B cell (primary cell): ENCODE results near the gene ASB2. TPM values are rescaled to one million over a fixed set of nuclear protein-coding genes. Genes with fewer than 3 reads are reported as not detected.

Experiments
- ATAC-seq: fragments of 200-7000 bp; cut with Tn5 transposase; one replicate; pipeline ENCODE4 v1.10.0; 2021; ENCODE audit warnings: low read depth, mild to moderate bottlenecking, moderate number of reproducible peaks, moderate library complexity
- CTCF ChIA-PET: fragments of 350-600 bp; sonication (Branson Sonifier 250); formaldehyde crosslinking; loops from one replicate; lab custom pipeline; 2021; ENCODE audit warnings: antibody characterized with exemption, inconsistent platforms; lab: Charles Lee
- POLR2A ChIA-PET: fragments of 350-600 bp; sonication (Branson Sonifier 250); formaldehyde crosslinking; loops from one replicate; lab custom pipeline; 2021; ENCODE audit warnings: antibody characterized with exemption; lab: Charles Lee
- DNase-seq: peaks from one replicate; pipeline ENCODE4 v3.0.0; 2013
- H2AFZ ChIP-seq: 2 replicates; pipeline ENCODE4 v1.6.1; 2012; ENCODE audit warnings: mild to moderate bottlenecking, low read depth, low read length; ENCODE audit not compliant: insufficient read depth, poor library complexity, severe bottlenecking
- H3K27ac ChIP-seq, 2 donors: 1 replicate in 1 of 2; 2 replicates in 1 of 2; pipeline ENCODE4 v1.5.1; 2012 to 2013; ENCODE audit warnings: low read length in 2 of 2, mild to moderate bottlenecking in 2 of 2, moderate library complexity in 1 of 2
- H3K27me3 ChIP-seq, 4 experiments: fragments of 200-600 bp in 1 of 4; sonication (generic) in 1 of 4; replicated peaks in 1 of 4; 1 replicate in 2 of 4; 2 replicates in 2 of 4; pipeline versions ENCODE4 v1.6.1 to v1.7.0; 2013 to 2016; ENCODE audit warnings: low read length in 3 of 4, mild to moderate bottlenecking in 2 of 4, mixed read lengths in 1 of 4, moderate library complexity in 1 of 4; ENCODE audit not compliant: insufficient read depth in 4 of 4, control insufficient read depth in 3 of 4; ENCODE audit errors: control extremely low read depth in 1 of 4
- H3K36me3 ChIP-seq, 2 experiments: replicated peaks in 1 of 2; 1 replicate in 1 of 2; 2 replicates in 1 of 2; pipeline versions ENCODE4 v1.6.1 to v1.7.1; 2013; ENCODE audit warnings: low read length in 1 of 2; ENCODE audit not compliant: insufficient read depth in 2 of 2, control insufficient read depth in 1 of 2; ENCODE audit errors: control extremely low read depth in 1 of 2, extremely low read depth in 1 of 2
- H3K4me1 ChIP-seq, 2 donors: fragments of 200-600 bp in 1 of 2; sonication (generic) in 1 of 2; 1 replicate in 1 of 2; 2 replicates in 1 of 2; pipeline versions ENCODE4 v1.5.1 to v1.6.1; 2013 to 2017; ENCODE audit warnings: low read length in 2 of 2; ENCODE audit not compliant: control insufficient read depth in 2 of 2, insufficient read depth in 2 of 2
- H3K4me2 ChIP-seq: replicated peaks from 2 replicates; pipeline ENCODE3; 2012; ENCODE audit warnings: mild to moderate bottlenecking, low read depth, low read length; ENCODE audit not compliant: poor library complexity, severe bottlenecking
- H3K4me3 ChIP-seq, 5 experiments: fragments of 200-600 bp in 1 of 5; sonication (generic) in 1 of 5; 1 replicate in 3 of 5; 2 replicates in 2 of 5; pipeline versions ENCODE4 v1.5.1 to v1.7.0; 2011 to 2016; ENCODE audit warnings: low read length in 4 of 5, mild to moderate bottlenecking in 4 of 5, low read depth in 2 of 5, control low read depth in 1 of 5, moderate library complexity in 1 of 5; ENCODE audit not compliant: insufficient read depth in 1 of 5; ENCODE audit errors: control extremely low read depth in 1 of 5, extremely low read depth in 1 of 5
- H3K79me2 ChIP-seq: fragments of 200-600 bp; sonication (generic); one replicate; pipeline ENCODE4 v1.6.0; 2016; ENCODE audit warnings: low read length; ENCODE audit not compliant: control insufficient read depth, insufficient read depth
- H3K9ac ChIP-seq: fragments of 200-600 bp; sonication (generic); 2 replicates; pipeline ENCODE4 v1.6.1; 2017; ENCODE audit warnings: mild to moderate bottlenecking, low read length, moderate library complexity
- H3K9me3 ChIP-seq, 3 donors: one replicate each; pipeline versions ENCODE4 v1.6.1 to v1.7.1; 2013; ENCODE audit warnings: low read length in 2 of 3; ENCODE audit not compliant: control insufficient read depth in 2 of 3, insufficient read depth in 1 of 3; ENCODE audit errors: control extremely low read depth in 1 of 3
- H4K20me1 ChIP-seq: 2 replicates; pipeline ENCODE4 v1.6.0; 2012; ENCODE audit warnings: mild to moderate bottlenecking, low read length; ENCODE audit not compliant: insufficient read depth, control insufficient read depth, poor library complexity, severe bottlenecking
- H3K27ac Mint-ChIP-seq: one replicate; pipeline ENCODE4 v1.8.0; 2021; ENCODE audit warnings: mixed read lengths
- H3K27me3 Mint-ChIP-seq: one replicate; pipeline ENCODE4 v1.8.0; 2021; ENCODE audit warnings: mixed read lengths
- H3K4me1 Mint-ChIP-seq: one replicate; pipeline ENCODE4 v1.8.0; 2021; ENCODE audit warnings: mixed read lengths
- H3K4me3 Mint-ChIP-seq: one replicate; pipeline ENCODE4 v1.8.0; 2021; ENCODE audit warnings: mixed read lengths
- H3K9me3 Mint-ChIP-seq: one replicate; pipeline ENCODE4 v1.8.0; 2022; ENCODE audit warnings: mixed read lengths; ENCODE audit not compliant: insufficient read depth
- EZH2 ChIP-seq: IDR thresholded peaks from 2 replicates; pipeline ENCODE4 v1.6.1; 2012; ENCODE audit warnings: borderline replicate concordance, low read depth, mild to moderate bottlenecking, moderate library complexity, low read length; ENCODE audit not compliant: insufficient read depth, poor library complexity, severe bottlenecking
- WGBS: methylation state at CpG from one replicate; pipeline ENCODE4 v1.1.5; 2013; ENCODE audit warnings: missing lambda C conversion rate; ENCODE audit not compliant: insufficient coverage; 5-methylcytosine and 5-hydroxymethylcytosine counted together
- intact Hi-C: fragments of 100-400 bp; cut with micrococcal nuclease; formaldehyde crosslinking; loops from one replicate; pipeline ENCODE4 v1.10.0; 2022
- polyA plus RNA-seq: library from polyadenylated mRNA; depleted of rRNA; stranded (reverse); fragments of >200 nt; gene quantifications from 2 replicates; pipeline ENCODE4 v1.2.3, GENCODE V29; 2012
- total RNA-seq, 2 donors: library from RNA; stranded (reverse); fragments of 120-200 nt in 1 of 2; gene quantifications; 1 replicate in 1 of 2; 2 replicates in 1 of 2; pipeline versions ENCODE4 v1.2.3 to v1.2.4, GENCODE V29; 2013 to 2022
- TF ChIP-seq, protein P1 (sequence below): fragments of 200-600 bp; IDR thresholded peaks from one replicate; pipeline ENCODE4 v1.8.0; 2022; ENCODE audit warnings: antibody characterized with exemption, mild to moderate bottlenecking

Gene ASB2
- total and polyA plus RNA-seq, 2 donors (not counting 1 experiment from before 2014, with no cell fraction given), result 1.5 to 2.7 TPM

DNA sequence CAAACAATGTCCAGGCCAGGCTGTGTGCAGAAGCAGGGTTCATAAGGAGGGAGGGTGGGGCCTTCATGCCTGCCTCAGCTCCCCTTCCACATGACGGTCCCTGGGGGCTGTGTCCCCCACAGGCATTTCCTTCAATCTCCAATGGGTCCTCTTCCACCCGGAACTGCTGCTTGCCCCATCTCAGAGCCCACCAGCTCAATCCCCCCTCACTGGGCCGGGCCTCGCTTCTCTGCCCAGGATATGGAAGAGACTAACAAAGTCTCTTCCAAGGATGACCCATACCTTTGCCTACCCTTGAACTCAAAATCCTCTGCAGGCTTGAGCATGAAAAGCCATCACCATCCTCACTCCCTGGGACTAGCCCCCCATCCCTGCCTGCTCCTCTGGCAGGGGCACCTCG lies 77.6 kb downstream of the ASB2 start:
- Histone ChIP-seq H4K20me1 (no peaks in the 10 kb centered on the region), H3K79me2 (no peaks in the 10 kb centered on the region), H3K4me1 (no peaks in the 10 kb centered on the region), H3K9me3 (peaks cover 0 to 6% (median 0%) of the 10 kb centered on the region in 3 donors), H3K4me2 (no peak overlapping the region), H3K27me3 (peaks cover 0 to 3% (median 0%) of the 10 kb centered on the region in 4 experiments), H3K4me3 (no peak overlapping the region), H2AFZ (no peak overlapping the region), H3K36me3 (no peaks in the 10 kb centered on the region), H3K9ac (no peak overlapping the region), H3K27ac (no peak overlapping the region)
- Mint-ChIP-seq H3K27me3 (peaks cover 15% of the 10 kb centered on the region), H3K4me3 (no peak overlapping the region), H3K4me1 (no peaks in the 10 kb centered on the region), H3K27ac (no peak overlapping the region), H3K9me3 (peaks cover 2% of the 10 kb centered on the region)
- 79% methylated on average over 5 of the region's 5 CpGs for WGBS
- CTCF ChIA-PET, result interaction anchor here (0.9 to 1.1 kb wide), 2 partner anchors 14 to 31 kb away, joined by 3 read pairs; no protein-coding TSS in a partner anchor
- DNase-seq (no peak), ATAC-seq (no peak)
- intact Hi-C loops, result loop anchor here (10.0 kb wide), 1 partner anchor 244 kb away; no protein-coding TSS in a partner anchor
- TF ChIP-seq, protein P1, sequence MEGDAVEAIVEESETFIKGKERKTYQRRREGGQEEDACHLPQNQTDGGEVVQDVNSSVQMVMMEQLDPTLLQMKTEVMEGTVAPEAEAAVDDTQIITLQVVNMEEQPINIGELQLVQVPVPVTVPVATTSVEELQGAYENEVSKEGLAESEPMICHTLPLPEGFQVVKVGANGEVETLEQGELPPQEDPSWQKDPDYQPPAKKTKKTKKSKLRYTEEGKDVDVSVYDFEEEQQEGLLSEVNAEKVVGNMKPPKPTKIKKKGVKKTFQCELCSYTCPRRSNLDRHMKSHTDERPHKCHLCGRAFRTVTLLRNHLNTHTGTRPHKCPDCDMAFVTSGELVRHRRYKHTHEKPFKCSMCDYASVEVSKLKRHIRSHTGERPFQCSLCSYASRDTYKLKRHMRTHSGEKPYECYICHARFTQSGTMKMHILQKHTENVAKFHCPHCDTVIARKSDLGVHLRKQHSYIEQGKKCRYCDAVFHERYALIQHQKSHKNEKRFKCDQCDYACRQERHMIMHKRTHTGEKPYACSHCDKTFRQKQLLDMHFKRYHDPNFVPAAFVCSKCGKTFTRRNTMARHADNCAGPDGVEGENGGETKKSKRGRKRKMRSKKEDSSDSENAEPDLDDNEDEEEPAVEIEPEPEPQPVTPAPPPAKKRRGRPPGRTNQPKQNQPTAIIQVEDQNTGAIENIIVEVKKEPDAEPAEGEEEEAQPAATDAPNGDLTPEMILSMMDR, result no peak
- no peak for TF ChIP-seq EZH2
- POLR2A ChIA-PET, result no interaction called here

DNA sequence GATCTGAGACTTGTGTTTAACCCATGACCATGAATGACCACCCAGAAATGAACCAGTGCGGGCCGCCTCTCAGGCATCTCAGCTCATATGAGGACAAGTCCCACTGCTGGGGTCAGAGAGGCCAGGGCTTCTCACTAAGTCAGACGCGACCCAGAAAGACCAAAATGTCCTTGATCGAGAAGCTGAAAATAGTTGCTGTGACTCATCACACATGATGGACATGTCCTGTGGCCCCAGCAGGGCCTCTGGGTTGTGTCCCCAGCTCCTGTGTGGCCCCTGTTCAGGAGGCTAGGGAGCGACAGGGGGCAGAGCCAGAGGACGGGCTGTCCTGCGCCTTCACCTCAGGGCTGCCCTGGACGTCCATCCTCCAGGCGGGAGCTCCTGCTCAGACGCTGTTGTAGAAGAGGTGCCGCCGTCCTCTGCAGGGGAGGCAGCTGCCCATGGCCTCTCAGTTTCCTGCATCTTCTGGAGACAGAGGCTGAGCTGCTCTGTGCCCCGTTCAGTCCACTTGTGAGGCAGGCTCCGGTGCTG lies 78.2 kb downstream of the ASB2 start:
- Histone ChIP-seq H3K4me3 (no peak overlapping the region), H3K4me1 (no peaks in the 10 kb centered on the region), H3K9me3 (peaks cover 0 to 6% (median 0%) of the 10 kb centered on the region in 3 donors), H2AFZ (no peak overlapping the region), H3K9ac (no peak overlapping the region), H4K20me1 (no peaks in the 10 kb centered on the region), H3K4me2 (no peak overlapping the region), H3K27me3 (peaks cover 0 to 3% (median 0%) of the 10 kb centered on the region in 4 experiments), H3K79me2 (no peaks in the 10 kb centered on the region), H3K27ac (no peak overlapping the region), H3K36me3 (no peaks in the 10 kb centered on the region)
- H3K4me3 Mint-ChIP-seq, result no peak overlapping the region
- intact Hi-C loops, result loop anchor here (10.0 kb wide), 1 partner anchor 243 kb away; no protein-coding TSS in a partner anchor
- H3K27me3 Mint-ChIP-seq, result peaks cover 15% of the 10 kb centered on the region
- DNase-seq (no peak), ATAC-seq (no peak)
- TF ChIP-seq, protein P1, result no peak
- TF ChIP-seq EZH2, result no peak
- 93% methylated on average over 15 of the region's 15 CpGs for WGBS
- no peak overlapping the region for H3K27ac Mint-ChIP-seq
- no peaks in the 10 kb centered on the region for H3K4me1 Mint-ChIP-seq
- ChIA-PET POLR2A (no interaction called here), CTCF (interaction anchor here (0.9 to 1.4 kb wide), 2 partner anchors 30 to 39 kb away, joined by 3 read pairs; no protein-coding TSS in a partner anchor)
- H3K9me3 Mint-ChIP-seq, result peaks cover 2% of the 10 kb centered on the region
